ENCODE data around the gene ZNF518B. TPM values are rescaled to one million over a fixed set of nuclear protein-coding genes. Genes with fewer than 3 reads are reported as not detected.

ZNF518B gene
- total and polyA plus RNA-seq, 2 experiments from 2014 or later, result 17.0 to 35.2 TPM

DNA sequence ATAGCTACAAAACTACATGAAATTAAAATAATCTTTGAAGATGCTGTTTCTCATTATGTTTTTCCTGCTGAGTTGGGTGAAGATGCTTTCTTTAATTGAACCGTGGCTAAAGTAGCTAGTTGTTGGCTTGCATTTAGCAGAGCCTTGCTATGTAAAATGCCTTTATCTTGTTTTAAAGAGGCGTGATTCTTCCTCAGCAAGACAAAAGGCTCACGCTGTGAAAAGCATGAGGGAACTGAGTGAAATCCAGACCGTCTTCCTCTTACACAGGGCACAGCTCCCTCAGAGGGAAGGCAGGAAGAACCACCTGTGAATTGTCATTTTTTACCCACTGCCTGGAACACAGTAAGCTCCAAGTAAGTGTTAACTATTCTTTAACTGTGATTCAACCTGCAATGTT lies 39.0 kb upstream of the ZNF518B start:
- Histone ChIP-seq H3K36me3 (no peaks in the 10 kb centered on the region), H3K27me3 (no peaks in the 10 kb centered on the region), H3K4me3 (no peak overlapping the region), H3K4me1 (ENCODE audit: low read depth) (peaks cover 4% of the 10 kb centered on the region), H3K9me3 (ENCODE audit: low read depth) (no peaks in the 10 kb centered on the region), H3K27ac (no peak overlapping the region)
- TF ChIP-seq, protein P1, sequence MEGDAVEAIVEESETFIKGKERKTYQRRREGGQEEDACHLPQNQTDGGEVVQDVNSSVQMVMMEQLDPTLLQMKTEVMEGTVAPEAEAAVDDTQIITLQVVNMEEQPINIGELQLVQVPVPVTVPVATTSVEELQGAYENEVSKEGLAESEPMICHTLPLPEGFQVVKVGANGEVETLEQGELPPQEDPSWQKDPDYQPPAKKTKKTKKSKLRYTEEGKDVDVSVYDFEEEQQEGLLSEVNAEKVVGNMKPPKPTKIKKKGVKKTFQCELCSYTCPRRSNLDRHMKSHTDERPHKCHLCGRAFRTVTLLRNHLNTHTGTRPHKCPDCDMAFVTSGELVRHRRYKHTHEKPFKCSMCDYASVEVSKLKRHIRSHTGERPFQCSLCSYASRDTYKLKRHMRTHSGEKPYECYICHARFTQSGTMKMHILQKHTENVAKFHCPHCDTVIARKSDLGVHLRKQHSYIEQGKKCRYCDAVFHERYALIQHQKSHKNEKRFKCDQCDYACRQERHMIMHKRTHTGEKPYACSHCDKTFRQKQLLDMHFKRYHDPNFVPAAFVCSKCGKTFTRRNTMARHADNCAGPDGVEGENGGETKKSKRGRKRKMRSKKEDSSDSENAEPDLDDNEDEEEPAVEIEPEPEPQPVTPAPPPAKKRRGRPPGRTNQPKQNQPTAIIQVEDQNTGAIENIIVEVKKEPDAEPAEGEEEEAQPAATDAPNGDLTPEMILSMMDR (IDR thresholded peaks at IDR 0.05; ENCODE audit: low read depth, low read length), result no peak
- DNase-seq (ENCODE audit: low read depth in 1 of 2, low spot score in 1 of 2), result no peak

DNA sequence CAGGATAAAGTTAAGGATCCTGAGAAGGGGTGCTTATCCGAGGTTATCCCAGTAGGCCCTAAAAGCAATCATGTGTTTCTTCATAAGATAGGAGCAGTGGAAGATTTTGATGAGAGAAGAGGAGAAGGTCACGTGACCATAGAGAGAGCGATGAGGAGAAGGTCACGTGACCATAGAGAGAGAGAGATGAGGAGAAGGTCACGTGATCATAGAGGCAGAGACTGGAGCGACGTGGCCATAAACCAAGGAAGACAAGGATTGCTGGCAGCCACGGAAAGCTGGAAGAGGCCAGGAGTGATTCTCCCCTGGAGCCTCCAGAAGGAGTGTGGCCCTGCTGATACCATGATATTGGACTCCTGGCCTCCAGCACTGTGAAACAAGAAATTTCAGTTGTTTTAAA lies 38.4 kb upstream of the ZNF518B start:
- TF ChIP-seq, protein P1 (IDR thresholded peaks at IDR 0.05; ENCODE audit: low read depth, low read length), result no peak
- DNase-seq (ENCODE audit: low read depth in 1 of 2, low spot score in 1 of 2), result no peak
- no peaks in the 10 kb centered on the region for H3K9me3 ChIP-seq (ENCODE audit: low read depth)
- H3K27ac ChIP-seq, result no peak overlapping the region
- H3K27me3 ChIP-seq, result no peaks in the 10 kb centered on the region
- H3K4me3 ChIP-seq, result no peak overlapping the region
- no peaks in the 10 kb centered on the region for H3K36me3 ChIP-seq
- H3K4me1 ChIP-seq (ENCODE audit: low read depth), result peaks cover 4% of the 10 kb centered on the region

DNA sequence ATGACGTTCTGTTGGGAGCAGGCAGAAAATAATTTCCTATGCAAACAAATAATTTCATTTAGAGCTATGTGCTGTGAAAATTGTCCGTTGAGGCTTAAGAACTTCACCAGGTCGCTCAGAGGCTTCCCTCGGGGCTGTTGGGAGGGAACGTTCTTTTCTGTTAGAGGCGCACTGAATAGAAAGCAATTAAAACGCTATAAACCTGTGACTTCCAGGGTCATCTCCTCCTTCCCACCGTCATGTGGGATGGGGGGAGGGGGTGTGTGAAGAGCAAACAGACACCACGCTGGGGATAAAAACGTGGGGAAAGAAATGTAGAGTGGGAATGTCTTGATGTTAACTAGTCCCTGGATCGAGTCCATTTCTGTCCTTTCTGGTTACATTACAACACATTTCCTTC lies 35.2 kb upstream of the ZNF518B start:
- Histone ChIP-seq H3K9me3 (ENCODE audit: low read depth) (no peaks in the 10 kb centered on the region), H3K27me3 (no peaks in the 10 kb centered on the region), H3K4me3 (no peak overlapping the region), H3K36me3 (no peaks in the 10 kb centered on the region), H3K27ac (no peak overlapping the region), H3K4me1 (ENCODE audit: low read depth) (no peaks in the 10 kb centered on the region)
- TF ChIP-seq, protein P1 (IDR thresholded peaks at IDR 0.05; ENCODE audit: low read depth, low read length), result no peak
- DNase-seq (ENCODE audit: low read depth in 1 of 2, low spot score in 1 of 2), result no peak

DNA sequence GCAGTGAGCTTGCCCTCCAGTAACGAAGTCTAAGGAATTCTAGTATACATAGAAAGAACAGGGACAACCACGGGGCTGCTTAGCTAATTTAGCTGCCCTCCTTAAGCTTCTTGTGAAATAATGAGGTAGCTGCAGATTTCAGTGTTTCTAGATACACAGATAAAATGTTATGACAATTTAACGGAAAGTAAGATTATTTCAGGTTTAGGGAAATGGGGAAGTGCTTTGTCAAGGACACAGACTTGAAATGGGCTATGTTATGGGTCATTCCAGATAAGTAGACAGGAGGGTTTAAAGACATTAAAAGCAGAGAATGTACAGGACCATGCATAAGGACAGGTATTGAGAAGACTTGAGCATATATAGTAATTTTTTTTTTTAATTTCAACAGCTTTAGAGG lies 34.2 kb upstream of the ZNF518B start:
- H3K4me1 ChIP-seq (ENCODE audit: low read depth), result no peaks in the 10 kb centered on the region
- H3K4me3 ChIP-seq, result no peak overlapping the region
- no peaks in the 10 kb centered on the region for H3K36me3 ChIP-seq
- H3K27ac ChIP-seq, result no peak overlapping the region
- no peaks in the 10 kb centered on the region for H3K9me3 ChIP-seq (ENCODE audit: low read depth)
- no peaks in the 10 kb centered on the region for H3K27me3 ChIP-seq
- TF ChIP-seq, protein P1 (IDR thresholded peaks at IDR 0.05; ENCODE audit: low read depth, low read length), result no peak
- DNase-seq (ENCODE audit: low read depth in 1 of 2, low spot score in 1 of 2), result no peak

DNA sequence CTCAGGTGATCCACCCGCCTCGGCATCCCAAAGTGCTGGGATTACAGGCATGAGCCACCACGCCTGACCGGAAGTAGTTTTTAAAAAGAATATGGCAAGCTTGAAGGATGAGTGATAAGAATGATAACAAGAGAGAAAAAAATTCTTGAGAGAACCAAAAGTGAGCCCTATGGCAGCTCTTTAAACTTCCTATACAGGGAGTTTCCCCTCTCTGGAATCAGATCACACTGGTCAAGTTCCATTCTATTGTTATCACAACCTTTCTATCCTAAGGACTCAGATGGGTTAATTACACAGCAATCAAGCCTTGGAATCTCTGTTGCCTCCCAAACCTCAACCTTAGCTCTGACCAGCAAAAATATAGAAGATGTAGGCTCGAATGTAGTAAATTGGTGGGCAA lies 33.8 kb upstream of the ZNF518B start:
- no peak overlapping the region for H3K27ac ChIP-seq
- H3K9me3 ChIP-seq (ENCODE audit: low read depth), result no peaks in the 10 kb centered on the region
- H3K27me3 ChIP-seq, result no peaks in the 10 kb centered on the region
- no peaks in the 10 kb centered on the region for H3K4me1 ChIP-seq (ENCODE audit: low read depth)
- H3K36me3 ChIP-seq, result no peaks in the 10 kb centered on the region
- TF ChIP-seq, protein P1 (IDR thresholded peaks at IDR 0.05; ENCODE audit: low read depth, low read length), result no peak
- no peak overlapping the region for H3K4me3 ChIP-seq
- no peak for DNase-seq (ENCODE audit: low read depth in 1 of 2, low spot score in 1 of 2)

DNA sequence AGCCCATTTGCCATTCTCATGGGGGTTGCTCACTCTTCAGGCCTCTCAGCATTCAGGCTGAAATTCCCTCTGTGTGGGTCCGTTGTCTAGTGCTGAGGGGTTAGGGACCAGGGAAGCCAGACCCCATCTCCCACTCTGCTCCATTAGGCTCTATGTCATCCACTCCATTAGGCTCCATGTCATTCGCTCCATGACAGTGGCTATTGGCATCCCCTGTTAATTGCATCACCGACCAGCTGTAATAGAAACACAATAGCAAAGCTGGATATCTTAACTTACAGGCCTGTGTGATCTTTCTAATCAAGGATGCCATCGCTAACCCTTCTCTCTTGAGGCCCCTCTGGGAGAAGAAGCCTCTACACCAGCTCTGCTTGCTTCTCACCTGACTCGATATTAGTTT lies 25.7 kb upstream of the ZNF518B start:
- no peaks in the 10 kb centered on the region for H3K9me3 ChIP-seq (ENCODE audit: low read depth)
- TF ChIP-seq, protein P1 (IDR thresholded peaks at IDR 0.05; ENCODE audit: low read depth, low read length), result no peak
- no peak for DNase-seq (ENCODE audit: low read depth in 1 of 2, low spot score in 1 of 2)
- no peaks in the 10 kb centered on the region for H3K27me3 ChIP-seq
- H3K36me3 ChIP-seq, result no peaks in the 10 kb centered on the region
- H3K27ac ChIP-seq, result no peak overlapping the region
- H3K4me3 ChIP-seq, result no peak overlapping the region
- H3K4me1 ChIP-seq (ENCODE audit: low read depth), result no peaks in the 10 kb centered on the region

Data from cardiac muscle cell (in vitro differentiated cells and primary cell).